ENCODE data around the gene TRIM44.

Gene TRIM44

GRCh38 chr11:35723493-35723892, 60.9 kb downstream of the TRIM44 start:
- no peak overlapping the region for H2AK5ac ChIP-seq (ENCODE audit: low read length)
- DNase-seq: no peak
- H3K18ac ChIP-seq (ENCODE audit: low read length): no peak overlapping the region
- H4K91ac ChIP-seq (ENCODE audit: low read depth, low read length): no peak overlapping the region
- H3K79me2 ChIP-seq (ENCODE audit: control insufficient read depth, insufficient read depth, low read length, poor library complexity): no peaks in the 10 kb centered on the region
- H3K9ac ChIP-seq (ENCODE audit: low read length): no peak overlapping the region
- no peak overlapping the region for H4K12ac ChIP-seq (ENCODE audit: low read depth, low read length)
- H2AFZ ChIP-seq (ENCODE audit: insufficient read depth, low read length, poor library complexity): no peak overlapping the region
- H3K27ac ChIP-seq (ENCODE audit: low read depth, low read length): no peak overlapping the region
- H3K23ac ChIP-seq (ENCODE audit: low read length): no peak overlapping the region
- H3K4me2 ChIP-seq (ENCODE audit: low read length): no peak overlapping the region
- H3K14ac ChIP-seq (ENCODE audit: low read length): no peak overlapping the region
- H3K79me1 ChIP-seq (ENCODE audit: low read length): no peaks in the 10 kb centered on the region
- H3K9me3 ChIP-seq (ENCODE audit: insufficient read depth, low read depth, low read length): no peaks in the 10 kb centered on the region
- no peak overlapping the region for H2BK12ac ChIP-seq (ENCODE audit: low read length)
- no peak overlapping the region for H3K4me3 ChIP-seq (ENCODE audit: low read depth, low read length)
- H3K4ac ChIP-seq (ENCODE audit: low read depth, low read length): no peak overlapping the region
- no peak overlapping the region for H2BK5ac ChIP-seq (ENCODE audit: low read depth, low read length, poor library complexity)
- no peak overlapping the region for H2BK120ac ChIP-seq (ENCODE audit: insufficient read depth, low read length, poor library complexity)
- H3K36me3 ChIP-seq (ENCODE audit: control insufficient read depth in 1 of 2, insufficient read depth in 2 of 2, low read length in 2 of 2): peaks cover 2% of the 10 kb centered on the region in 2 experiments
- H3K4me1 ChIP-seq (ENCODE audit: control insufficient read depth in 1 of 2, insufficient read depth in 2 of 2, low read length in 2 of 2): peaks cover 3 to 4% of the 10 kb centered on the region in 2 experiments
- H4K8ac ChIP-seq (ENCODE audit: low read depth, low read length): no peak overlapping the region
- 100% methylated on average over 1 of the region's 1 CpG for WGBS (ENCODE audit: extremely low coverage, insufficient coverage, insufficient read length)
- H3K27me3 ChIP-seq (ENCODE audit: insufficient read depth, low read length): no peaks in the 10 kb centered on the region

- Histone ChIP-seq H2BK120ac (ENCODE audit: insufficient read depth, low read length, poor library complexity) (no peak overlapping the region), H3K4me1 (ENCODE audit: control insufficient read depth in 1 of 2, insufficient read depth in 2 of 2, low read length in 2 of 2) (peaks cover 3 to 4% of the 10 kb centered on the region in 2 experiments), H3K9ac (ENCODE audit: low read length) (no peak overlapping the region), H3K79me2 (ENCODE audit: control insufficient read depth, insufficient read depth, low read length, poor library complexity) (no peaks in the 10 kb centered on the region), H3K14ac (ENCODE audit: low read length) (no peak overlapping the region), H3K9me3 (ENCODE audit: insufficient read depth, low read depth, low read length) (no peaks in the 10 kb centered on the region), H2BK5ac (ENCODE audit: low read depth, low read length, poor library complexity) (no peak overlapping the region), H4K8ac (ENCODE audit: low read depth, low read length) (no peak overlapping the region), H3K18ac (ENCODE audit: low read length) (no peak overlapping the region), H2BK12ac (ENCODE audit: low read length) (no peak overlapping the region), H4K91ac (ENCODE audit: low read depth, low read length) (no peak overlapping the region), H3K79me1 (ENCODE audit: low read length) (no peaks in the 10 kb centered on the region), H2AK5ac (ENCODE audit: low read length) (no peak overlapping the region), H3K4me2 (ENCODE audit: low read length) (no peak overlapping the region), H3K36me3 (ENCODE audit: control insufficient read depth in 1 of 2, insufficient read depth in 2 of 2, low read length in 2 of 2) (peaks cover 2% of the 10 kb centered on the region in 2 experiments), H3K27ac (ENCODE audit: low read depth, low read length) (no peak overlapping the region), H3K4ac (ENCODE audit: low read depth, low read length) (no peak overlapping the region), H2AFZ (ENCODE audit: insufficient read depth, low read length, poor library complexity) (no peak overlapping the region), H4K12ac (ENCODE audit: low read depth, low read length) (no peak overlapping the region), H3K4me3 (ENCODE audit: low read depth, low read length) (no peak overlapping the region), H3K27me3 (ENCODE audit: insufficient read depth, low read length) (no peaks in the 10 kb centered on the region), H3K23ac (ENCODE audit: low read length) (no peak overlapping the region)
- DNase-seq: no peak
- no CpG with 5 or more reads among the region's 2 CpGs for WGBS (ENCODE audit: extremely low coverage, insufficient coverage, insufficient read length)
Observed at GRCh38 chr11:35723913-35724312, 61.3 kb downstream of the TRIM44 start.

GRCh38 chr11:35725885-35726284, 63.3 kb downstream of the TRIM44 start:
- Histone ChIP-seq H3K23ac (ENCODE audit: low read length) (no peak overlapping the region), H3K27ac (ENCODE audit: low read depth, low read length) (no peak overlapping the region), H2BK5ac (ENCODE audit: low read depth, low read length, poor library complexity) (no peak overlapping the region), H2BK120ac (ENCODE audit: insufficient read depth, low read length, poor library complexity) (no peak overlapping the region), H2AK5ac (ENCODE audit: low read length) (no peak overlapping the region), H4K8ac (ENCODE audit: low read depth, low read length) (no peak overlapping the region), H3K79me1 (ENCODE audit: low read length) (no peaks in the 10 kb centered on the region), H3K36me3 (ENCODE audit: control insufficient read depth in 1 of 2, insufficient read depth in 2 of 2, low read length in 2 of 2) (peaks cover 2% of the 10 kb centered on the region in 2 experiments), H3K4ac (ENCODE audit: low read depth, low read length) (no peak overlapping the region), H3K79me2 (ENCODE audit: control insufficient read depth, insufficient read depth, low read length, poor library complexity) (no peaks in the 10 kb centered on the region), H4K91ac (ENCODE audit: low read depth, low read length) (no peak overlapping the region), H3K4me3 (ENCODE audit: low read depth, low read length) (no peak overlapping the region), H2AFZ (ENCODE audit: insufficient read depth, low read length, poor library complexity) (no peak overlapping the region), H3K18ac (ENCODE audit: low read length) (no peak overlapping the region), H4K12ac (ENCODE audit: low read depth, low read length) (no peak overlapping the region), H3K9ac (ENCODE audit: low read length) (no peak overlapping the region), H2BK12ac (ENCODE audit: low read length) (no peak overlapping the region), H3K14ac (ENCODE audit: low read length) (no peak overlapping the region), H3K4me1 (ENCODE audit: control insufficient read depth in 1 of 2, insufficient read depth in 2 of 2, low read length in 2 of 2) (peaks cover 3 to 4% of the 10 kb centered on the region in 2 experiments), H3K9me3 (ENCODE audit: insufficient read depth, low read depth, low read length) (no peaks in the 10 kb centered on the region), H3K27me3 (ENCODE audit: insufficient read depth, low read length) (no peaks in the 10 kb centered on the region), H3K4me2 (ENCODE audit: low read length) (no peak overlapping the region)
- no peak for DNase-seq
- no CpG with 5 or more reads among the region's 2 CpGs for WGBS (ENCODE audit: extremely low coverage, insufficient coverage, insufficient read length)

- Histone ChIP-seq H3K4me2 (ENCODE audit: low read length) (no peak overlapping the region), H3K14ac (ENCODE audit: low read length) (no peak overlapping the region), H3K4me1 (ENCODE audit: control insufficient read depth in 1 of 2, insufficient read depth in 2 of 2, low read length in 2 of 2) (no peaks in the 10 kb centered on the region), H2BK12ac (ENCODE audit: low read length) (no peak overlapping the region), H4K12ac (ENCODE audit: low read depth, low read length) (no peak overlapping the region), H2BK120ac (ENCODE audit: insufficient read depth, low read length, poor library complexity) (no peak overlapping the region), H2BK5ac (ENCODE audit: low read depth, low read length, poor library complexity) (no peak overlapping the region), H3K27me3 (ENCODE audit: insufficient read depth, low read length) (no peaks in the 10 kb centered on the region), H3K79me2 (ENCODE audit: control insufficient read depth, insufficient read depth, low read length, poor library complexity) (no peaks in the 10 kb centered on the region), H3K36me3 (ENCODE audit: control insufficient read depth in 1 of 2, insufficient read depth in 2 of 2, low read length in 2 of 2) (peaks cover 2% of the 10 kb centered on the region in 2 experiments), H3K27ac (ENCODE audit: low read depth, low read length) (no peak overlapping the region), H2AK5ac (ENCODE audit: low read length) (no peak overlapping the region), H2AFZ (ENCODE audit: insufficient read depth, low read length, poor library complexity) (no peak overlapping the region), H3K9ac (ENCODE audit: low read length) (no peak overlapping the region), H4K8ac (ENCODE audit: low read depth, low read length) (no peak overlapping the region), H3K79me1 (ENCODE audit: low read length) (no peaks in the 10 kb centered on the region), H3K23ac (ENCODE audit: low read length) (no peak overlapping the region), H3K4me3 (ENCODE audit: low read depth, low read length) (no peak overlapping the region), H3K18ac (ENCODE audit: low read length) (no peak overlapping the region), H3K9me3 (ENCODE audit: insufficient read depth, low read depth, low read length) (no peaks in the 10 kb centered on the region), H4K91ac (ENCODE audit: low read depth, low read length) (no peak overlapping the region), H3K4ac (ENCODE audit: low read depth, low read length) (no peak overlapping the region)
- WGBS (ENCODE audit: extremely low coverage, insufficient coverage, insufficient read length): no CpG with 5 or more reads among the region's 1 CpG
- DNase-seq: no peak
Observed at GRCh38 chr11:35727140-35727539, 64.6 kb downstream of the TRIM44 start.
